ENCODE measurements around the gene FGF8.
A peak's percentile ranks its signal among the peaks of the same experiment; 100 is the strongest.

Gene FGF8

DNA sequence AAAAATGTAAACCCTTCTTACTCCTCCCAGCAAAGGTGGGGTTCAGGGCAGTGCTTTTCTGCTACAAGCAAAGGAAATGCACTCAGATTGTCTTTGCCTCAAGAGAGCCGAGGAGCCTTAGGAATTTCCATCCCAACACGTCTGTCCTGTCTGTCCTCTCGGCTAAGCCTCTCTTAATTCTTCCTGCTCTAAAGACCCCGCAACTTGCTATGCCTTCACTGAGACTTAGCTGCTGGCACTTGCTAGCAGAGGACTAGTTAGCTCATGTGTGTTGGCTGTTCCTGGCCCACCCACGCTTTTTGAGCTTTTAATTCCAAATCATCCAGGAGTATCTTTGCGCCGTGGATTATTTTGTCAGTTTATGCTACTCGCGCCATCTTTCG lies 7.8 kb upstream of the FGF8 start:
- H3K36me3 ChIP-seq (ENCODE audit: control insufficient read depth, low read length): peaks cover 58% of the 10 kb centered on the region
- TF ChIP-seq, protein P1, sequence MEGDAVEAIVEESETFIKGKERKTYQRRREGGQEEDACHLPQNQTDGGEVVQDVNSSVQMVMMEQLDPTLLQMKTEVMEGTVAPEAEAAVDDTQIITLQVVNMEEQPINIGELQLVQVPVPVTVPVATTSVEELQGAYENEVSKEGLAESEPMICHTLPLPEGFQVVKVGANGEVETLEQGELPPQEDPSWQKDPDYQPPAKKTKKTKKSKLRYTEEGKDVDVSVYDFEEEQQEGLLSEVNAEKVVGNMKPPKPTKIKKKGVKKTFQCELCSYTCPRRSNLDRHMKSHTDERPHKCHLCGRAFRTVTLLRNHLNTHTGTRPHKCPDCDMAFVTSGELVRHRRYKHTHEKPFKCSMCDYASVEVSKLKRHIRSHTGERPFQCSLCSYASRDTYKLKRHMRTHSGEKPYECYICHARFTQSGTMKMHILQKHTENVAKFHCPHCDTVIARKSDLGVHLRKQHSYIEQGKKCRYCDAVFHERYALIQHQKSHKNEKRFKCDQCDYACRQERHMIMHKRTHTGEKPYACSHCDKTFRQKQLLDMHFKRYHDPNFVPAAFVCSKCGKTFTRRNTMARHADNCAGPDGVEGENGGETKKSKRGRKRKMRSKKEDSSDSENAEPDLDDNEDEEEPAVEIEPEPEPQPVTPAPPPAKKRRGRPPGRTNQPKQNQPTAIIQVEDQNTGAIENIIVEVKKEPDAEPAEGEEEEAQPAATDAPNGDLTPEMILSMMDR (IDR thresholded peaks at IDR 0.05; ENCODE audit: low read depth, low read length, poor library complexity, severe bottlenecking): no peak
- TF ChIP-seq EZH2phosphoT487 (IDR thresholded peaks at IDR 0.05; ENCODE audit: borderline replicate concordance, low read length): no peak
- no peaks in the 10 kb centered on the region for H3K27me3 ChIP-seq (ENCODE audit: control insufficient read depth, low read length)
- H3K4me2 ChIP-seq (ENCODE audit: low read length): peak overlapping the region; percentile 97
- H4K20me1 ChIP-seq (ENCODE audit: control insufficient read depth, insufficient read depth, low read depth, low read length): no peaks in the 10 kb centered on the region
- H3K9me3 ChIP-seq (ENCODE audit: control insufficient read depth, insufficient read depth, low read length): no peaks in the 10 kb centered on the region
- H3K79me2 ChIP-seq (ENCODE audit: control insufficient read depth, low read length): peaks cover 24% of the 10 kb centered on the region
- H3K9me2 ChIP-seq (replicated peaks; ENCODE audit: control insufficient read depth, low read length): no peaks in the 10 kb centered on the region
- peaks cover 47% of the 10 kb centered on the region for H3K4me1 ChIP-seq (ENCODE audit: control insufficient read depth, low read length)
- peaks cover 30% of the 10 kb centered on the region for H3F3A ChIP-seq (ENCODE audit: control insufficient read depth, insufficient read depth)
- H3K27ac ChIP-seq (ENCODE audit: low read depth, low read length): 0 out of 2 replicates have a peak overlapping the region, but pooled peaks have one; percentile 12
- peak overlapping the region; percentile 85 for H3K4me3 ChIP-seq (ENCODE audit: low read length)

DNA sequence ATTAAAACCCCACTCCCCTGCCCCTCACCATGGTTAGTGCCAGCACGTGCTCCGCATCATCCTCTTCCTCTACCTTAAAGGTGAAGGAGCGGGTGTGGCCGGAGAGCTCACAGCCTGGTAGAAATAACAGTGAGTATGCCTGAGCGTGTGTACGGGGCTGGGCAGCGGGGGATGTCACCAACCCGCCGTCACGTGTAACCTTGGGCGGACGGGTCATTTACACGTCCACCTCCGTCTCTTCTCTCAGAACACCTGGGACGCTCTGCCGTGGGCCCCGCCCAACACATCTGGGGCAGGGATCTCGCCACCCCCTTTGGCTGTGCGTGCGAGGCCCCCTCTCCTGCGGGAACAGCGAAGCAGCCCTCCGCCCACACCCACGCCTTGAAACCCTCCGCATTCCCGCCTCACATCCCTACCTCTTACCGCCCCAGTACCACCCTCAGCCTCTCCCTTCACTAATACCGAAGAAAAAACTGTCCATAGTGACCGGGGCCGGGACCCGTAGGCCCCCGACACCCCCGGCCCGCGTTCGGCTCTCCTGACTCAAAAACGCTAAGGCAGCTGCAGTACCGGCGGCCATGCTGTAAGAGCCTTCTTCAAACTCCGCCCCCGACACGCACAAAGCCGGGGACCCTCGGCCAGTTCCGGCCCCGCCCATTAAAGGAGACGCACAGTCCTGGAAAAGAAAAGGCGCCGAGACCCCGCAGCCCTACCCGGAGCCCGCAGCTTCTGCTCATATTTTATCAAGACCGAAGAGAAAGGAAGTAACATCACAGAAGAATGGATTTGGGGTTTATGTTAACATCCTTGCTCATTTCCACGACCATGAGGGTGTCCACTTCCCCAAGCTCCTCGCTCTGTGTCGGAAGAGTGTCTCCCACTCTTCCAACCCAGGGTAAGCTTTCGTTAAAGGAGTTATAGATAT lies 7.2 kb upstream of the FGF8 start, which contains the start of gene NPM3:
Gene NPM3, minus strand, starts transcription at position 636 of the 925 bp plus-strand sequence. Its CDS starts 56 bp downstream, at position 580.
- Histone ChIP-seq H3K4me1 (ENCODE audit: control insufficient read depth, low read length) (peaks cover 53% of the 10 kb centered on the region), H3K4me2 (ENCODE audit: low read length) (peak within 1 kb of the TSS; percentile 97), H3K9me2 (replicated peaks; ENCODE audit: control insufficient read depth, low read length) (no peaks in the 10 kb centered on the region), H3K27me3 (ENCODE audit: control insufficient read depth, low read length) (no peaks in the 10 kb centered on the region; the same call in 1 of the 2 replicates), H3K36me3 (ENCODE audit: control insufficient read depth, low read length) (peaks cover 56% of the 10 kb centered on the region), H4K20me1 (ENCODE audit: control insufficient read depth, insufficient read depth, low read depth, low read length) (no peaks in the 10 kb centered on the region), H3K27ac (ENCODE audit: low read depth, low read length) (peak within 1 kb of the TSS; percentile 22), H3F3A (ENCODE audit: control insufficient read depth, insufficient read depth) (peaks cover 30% of the 10 kb centered on the region), H3K9me3 (ENCODE audit: control insufficient read depth, insufficient read depth, low read length) (no peaks in the 10 kb centered on the region), H3K79me2 (ENCODE audit: control insufficient read depth, low read length) (peaks cover 24% of the 10 kb centered on the region), H3K4me3 (ENCODE audit: low read length) (peak within 1 kb of the TSS; percentile 85)
- TF ChIP-seq, protein P1 (IDR thresholded peaks at IDR 0.05; ENCODE audit: low read depth, low read length, poor library complexity, severe bottlenecking): no peak
- TF ChIP-seq EZH2phosphoT487 (IDR thresholded peaks at IDR 0.05; ENCODE audit: borderline replicate concordance, low read length): no peak

DNA sequence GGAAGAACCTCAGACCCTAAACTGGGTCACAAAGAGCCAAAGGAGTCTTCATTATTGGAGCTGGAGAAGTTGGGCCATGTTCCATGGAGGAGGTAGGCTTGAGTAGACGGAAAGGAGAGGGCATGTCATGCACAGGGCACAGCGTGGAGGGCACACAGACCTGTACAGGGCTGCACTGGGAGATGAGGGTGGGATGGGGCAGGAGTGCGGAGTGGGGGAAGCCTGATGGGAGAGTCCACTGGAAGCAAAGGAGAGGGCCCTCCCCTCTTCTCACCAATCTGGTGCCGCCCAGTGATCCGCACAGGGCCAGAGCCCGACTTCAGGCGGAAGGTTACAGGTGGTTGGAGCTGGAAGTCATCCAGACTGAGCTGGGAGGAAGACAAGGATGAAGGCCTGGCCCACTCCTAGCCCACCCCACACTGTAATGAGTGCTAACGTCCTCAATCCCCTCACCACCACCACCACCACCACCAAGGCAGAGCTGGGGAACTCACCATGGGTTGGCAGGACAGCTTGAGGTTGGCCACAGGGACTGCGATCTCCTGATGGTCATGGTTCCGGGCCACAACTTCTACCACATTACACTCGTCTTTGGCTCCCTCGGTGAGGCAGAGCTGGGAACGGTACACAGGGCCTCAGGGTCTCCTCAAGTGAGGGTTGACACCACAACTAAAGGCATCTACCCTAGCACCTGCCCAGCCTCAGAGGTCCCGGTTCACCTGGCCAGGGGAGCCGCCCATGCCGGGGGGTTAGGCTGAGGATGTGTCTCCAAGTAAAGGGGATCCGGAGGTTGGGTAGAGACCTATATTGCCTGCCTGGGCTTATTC lies 6.3 kb upstream of the FGF8 start:
- Histone ChIP-seq H3K27me3 (ENCODE audit: control insufficient read depth, low read length) (peaks cover 3% of the 10 kb centered on the region), H3K4me2 (ENCODE audit: low read length) (peak overlapping the region; percentile 97), H4K20me1 (ENCODE audit: control insufficient read depth, insufficient read depth, low read depth, low read length) (no peaks in the 10 kb centered on the region), H3K9me2 (replicated peaks; ENCODE audit: control insufficient read depth, low read length) (no peaks in the 10 kb centered on the region), H3K36me3 (ENCODE audit: control insufficient read depth, low read length) (peaks cover 59% of the 10 kb centered on the region), H3K27ac (ENCODE audit: low read depth, low read length) (0 out of 2 replicates have a peak overlapping the region, but pooled peaks have one; percentile 11), H3K9me3 (ENCODE audit: control insufficient read depth, insufficient read depth, low read length) (no peaks in the 10 kb centered on the region), H3K79me2 (ENCODE audit: control insufficient read depth, low read length) (peaks cover 24% of the 10 kb centered on the region), H3K4me3 (ENCODE audit: low read length) (peak overlapping the region; percentile 85), H3K4me1 (ENCODE audit: control insufficient read depth, low read length) (peaks cover 57% of the 10 kb centered on the region), H3F3A (ENCODE audit: control insufficient read depth, insufficient read depth) (peaks cover 34% of the 10 kb centered on the region)
- TF ChIP-seq, protein P1 (IDR thresholded peaks at IDR 0.05; ENCODE audit: low read depth, low read length, poor library complexity, severe bottlenecking): no peak
- no peak for TF ChIP-seq EZH2phosphoT487 (IDR thresholded peaks at IDR 0.05; ENCODE audit: borderline replicate concordance, low read length)
